ENCODE data around the gene LIN37. TPM values are rescaled to one million over a fixed set of nuclear protein-coding genes. Genes with fewer than 3 reads are reported as not detected.

The LIN37 gene
- total RNA-seq, 1 donor from 2014 or later: 18.9 TPM

DNA sequence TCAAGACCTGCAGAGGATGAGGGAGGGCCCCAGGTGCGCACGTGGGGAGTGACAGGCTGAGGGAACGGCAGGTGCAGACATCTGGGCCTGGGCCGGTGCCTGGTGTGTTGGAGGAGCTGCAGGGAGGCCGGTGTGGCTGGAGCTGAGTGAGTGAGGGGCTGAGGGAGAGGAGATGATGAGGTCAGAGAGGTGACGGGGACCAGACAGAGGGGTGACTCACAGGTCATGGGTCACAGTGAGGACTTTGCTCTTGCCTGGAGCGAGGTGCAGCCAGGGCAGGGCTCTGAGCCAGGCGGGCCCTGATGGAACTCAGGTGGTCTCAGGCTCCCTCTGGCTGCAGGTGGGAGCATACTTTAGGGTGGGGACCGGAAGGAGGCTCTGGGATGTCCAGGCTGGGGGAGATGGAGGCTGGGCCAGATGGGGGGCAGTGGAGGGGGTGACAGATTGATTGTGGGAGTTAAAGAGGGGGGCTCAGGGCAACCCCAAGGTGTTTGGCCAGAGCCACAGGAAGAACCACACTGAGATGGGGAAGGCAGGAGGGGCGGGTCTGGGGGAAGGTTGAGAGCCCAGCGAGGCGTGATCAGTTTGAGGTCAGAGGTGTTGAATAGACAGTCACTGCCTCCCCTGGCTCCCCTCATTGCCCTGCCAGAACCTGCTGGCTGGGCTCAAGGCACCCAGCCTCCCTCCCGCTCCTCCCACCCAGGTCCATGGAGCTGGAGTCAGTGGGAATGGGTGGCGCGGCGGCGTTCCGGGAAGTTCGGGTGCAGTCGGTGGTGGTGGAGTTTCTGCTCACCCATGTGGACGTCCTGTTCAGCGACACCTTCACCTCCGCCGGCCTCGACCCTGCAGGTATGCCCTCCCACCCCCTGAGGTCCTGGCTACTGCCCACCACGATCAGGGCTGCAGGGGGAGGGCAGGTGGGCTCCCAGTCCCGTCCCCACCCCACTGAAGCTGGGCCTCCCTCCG, 35.4 kb downstream of the LIN37 start:
- no peak for TF ChIP-seq CTCF (conservative IDR thresholded peaks at IDR 0.05; ENCODE audit: low read depth, low read length)
- DNase-seq (ENCODE audit: low read depth): no peak
- no peak overlapping the region for H3K4me3 ChIP-seq (ENCODE audit: low read depth, low read length)

GRCh38 chr19:35784503-35785338, 36.3 kb downstream of the LIN37 start:
- no peak overlapping the region for H3K4me3 ChIP-seq (ENCODE audit: low read depth, low read length)
- TF ChIP-seq CTCF (conservative IDR thresholded peaks at IDR 0.05; ENCODE audit: low read depth, low read length): no peak
- DNase-seq (ENCODE audit: low read depth): no peak

DNA sequence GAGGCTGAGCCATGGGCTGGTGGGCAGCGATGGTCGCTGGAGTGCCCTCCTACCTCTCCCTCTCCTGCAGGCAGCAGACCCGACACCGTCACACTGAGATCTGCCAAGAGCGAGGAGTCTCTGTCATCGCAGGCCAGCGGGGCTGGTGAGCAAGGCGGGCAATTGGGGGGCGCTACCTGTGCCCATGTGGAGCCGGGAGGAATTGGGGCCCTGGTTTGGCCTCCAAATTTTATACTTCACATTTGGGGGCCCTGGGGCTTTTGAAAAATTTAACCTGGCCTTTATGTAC, 36.9 kb downstream of the LIN37 start:
- no peak for TF ChIP-seq CTCF (conservative IDR thresholded peaks at IDR 0.05; ENCODE audit: low read depth, low read length)
- DNase-seq (ENCODE audit: low read depth): no peak
- H3K4me3 ChIP-seq (ENCODE audit: low read depth, low read length): no peak overlapping the region

GRCh38 chr19:35786299-35787160, 38.2 kb downstream of the LIN37 start:
- TF ChIP-seq CTCF (conservative IDR thresholded peaks at IDR 0.05; ENCODE audit: low read depth, low read length): no peak

DNA sequence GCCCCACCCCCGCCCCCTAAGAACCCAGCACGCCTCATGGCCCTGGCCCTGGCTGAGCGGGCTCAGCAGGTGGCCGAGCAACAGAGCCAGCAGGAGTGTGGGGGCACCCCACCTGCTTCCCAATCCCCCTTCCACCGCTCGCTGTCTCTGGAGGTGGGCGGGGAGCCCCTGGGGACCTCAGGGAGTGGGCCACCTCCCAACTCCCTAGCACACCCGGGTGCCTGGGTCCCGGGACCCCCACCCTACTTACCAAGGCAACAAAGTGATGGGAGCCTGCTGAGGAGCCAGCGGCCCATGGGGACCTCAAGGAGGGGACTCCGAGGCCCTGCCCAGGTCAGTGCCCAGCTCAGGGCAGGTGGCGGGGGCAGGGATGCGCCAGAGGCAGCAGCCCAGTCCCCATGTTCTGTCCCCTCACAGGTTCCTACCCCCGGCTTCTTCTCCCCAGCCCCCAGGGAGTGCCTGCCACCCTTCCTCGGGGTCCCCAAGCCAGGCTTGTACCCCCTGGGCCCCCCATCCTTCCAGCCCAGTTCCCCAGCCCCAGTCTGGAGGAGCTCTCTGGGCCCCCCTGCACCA, 38.9 kb downstream of the LIN37 start:
- no peak overlapping the region for H3K4me3 ChIP-seq (ENCODE audit: low read depth, low read length)
- no peak for TF ChIP-seq CTCF (conservative IDR thresholded peaks at IDR 0.05; ENCODE audit: low read depth, low read length)
- no peak for DNase-seq (ENCODE audit: low read depth)

More at GRCh38 chr19:35786299-35787160, 38.2 kb downstream of the LIN37 start:
- DNase-seq (ENCODE audit: low read depth): no peak
- no peak overlapping the region for H3K4me3 ChIP-seq (ENCODE audit: low read depth, low read length)
